HepG2 (cell line): ENCODE results near the gene SPATA21. TPM values are rescaled to one million over a fixed set of nuclear protein-coding genes. Genes with fewer than 3 reads are reported as not detected.

Experiments used
- ATAC-seq: fragments of 200-7000 bp; cut with Tn5 transposase; 3 replicates; pipeline ENCODE4 v1.9.1; 2020; ENCODE audit warnings: mild to moderate bottlenecking, moderate library complexity
- BruUV-seq: library from RNA; stranded (reverse); fragments of 400-500 nt; replicated peaks from 2 replicates; lab custom pipeline; 2021; lab: Mats Ljungman, UMichigan
- CTCF ChIA-PET: fragments of 300-600 bp; formaldehyde crosslinking; extraction: SDS; loops from one replicate; lab custom pipeline; 2021; ENCODE audit warnings: low total read pairs, inconsistent platforms, low intra/inter-chr PET ratio; lab: Yijun Ruan, JAX
- POLR2A ChIA-PET: fragments of 350-600 bp; sonication (Branson Sonifier 250); formaldehyde crosslinking; loops from one replicate; lab custom pipeline; 2020; ENCODE audit warnings: antibody characterized with exemption, inconsistent platforms; lab: Yijun Ruan, JAX
- DNase-seq: peaks from one replicate; pipeline ENCODE4 v3.0.0-alpha.2; 2015; ENCODE audit warnings: low spot score
- FAIRE-seq: peaks from 3 replicates; lab custom pipeline; 2011; peaks lifted over from hg19 to GRCh38; lab: Jason Lieb, UNC
- H2AFZ ChIP-seq: one replicate; pipeline ENCODE4 v1.6.1; 2011; ENCODE audit warnings: low read length, inconsistent platforms
- H3K27ac ChIP-seq: fragments of 300-600 bp; 3 replicates; pipeline ENCODE4 v1.8.0; 2011; ENCODE audit warnings: mixed run types, mild to moderate bottlenecking, mixed read lengths, low read length, inconsistent platforms; ENCODE audit not compliant: insufficient read depth; ENCODE audit errors: extremely low read length
- H3K27me3 ChIP-seq, 2 experiments: fragments of 200-600 bp in 1 of 2; 2 replicates in 1 of 2; 3 replicates in 1 of 2; pipeline versions ENCODE4 v1.6.0 to v1.8.0; 2011; ENCODE audit warnings: low read length in 2 of 2, mild to moderate bottlenecking in 2 of 2, moderate library complexity in 2 of 2, inconsistent platforms in 1 of 2; ENCODE audit not compliant: insufficient read depth in 2 of 2, control insufficient read depth in 1 of 2
- H3K36me3 ChIP-seq, 2 experiments: fragments of 200-600 bp in 1 of 2; replicated peaks in 1 of 2; 2 replicates in 1 of 2; 3 replicates in 1 of 2; pipeline versions ENCODE4 v1.5.1 to v1.8.0; 2011; ENCODE audit warnings: low read length in 2 of 2, inconsistent platforms in 1 of 2; ENCODE audit not compliant: insufficient read depth in 2 of 2, control insufficient read depth in 1 of 2
- H3K4me1 ChIP-seq: 2 replicates; pipeline ENCODE4 v1.5.1; 2012; ENCODE audit warnings: low read length, inconsistent platforms; ENCODE audit not compliant: insufficient read depth
- H3K4me2 ChIP-seq: 2 replicates; pipeline ENCODE4 v1.6.0; 2011; ENCODE audit warnings: low read depth, low read length, inconsistent platforms
- H3K4me3 ChIP-seq, 3 experiments: fragments of 200-600 bp in 1 of 3; sonication (generic), shearing (Covaris generic) in 1 of 3; replicated peaks in 1 of 3; 2 replicates each; pipeline ENCODE4 v1.5.1; 2011 to 2016; ENCODE audit warnings: low read length in 3 of 3, inconsistent platforms in 2 of 3, low read depth in 2 of 3, mild to moderate bottlenecking in 2 of 3, control low read depth in 1 of 3, mixed read lengths in 1 of 3; ENCODE audit not compliant: insufficient read depth in 1 of 3
- H3K79me2 ChIP-seq: one replicate; pipeline ENCODE4 v1.6.1; 2011; ENCODE audit warnings: low read length, inconsistent platforms; ENCODE audit not compliant: insufficient read depth
- H3K9ac ChIP-seq: 2 replicates; pipeline ENCODE4 v1.6.0; 2011; ENCODE audit warnings: mild to moderate bottlenecking, low read depth, low read length, inconsistent platforms; ENCODE audit not compliant: insufficient read depth
- H3K9me3 ChIP-seq: 2 replicates; pipeline ENCODE4 v1.5.1; 2012; ENCODE audit warnings: mild to moderate bottlenecking, low read length
- H4K20me1 ChIP-seq: 2 replicates; pipeline ENCODE4 v1.6.0; 2011; ENCODE audit warnings: inconsistent platforms, mild to moderate bottlenecking, low read length, moderate library complexity; ENCODE audit not compliant: insufficient read depth
- AGO2 ChIP-seq: fragments of 200-400 bp; formaldehyde crosslinking; optimal IDR thresholded peaks from 2 replicates; pipeline ENCODE3; 2017; ENCODE audit warnings: mild to moderate bottlenecking, low read depth, low read length, moderate library complexity
- AKAP8 ChIP-seq: sonication (generic); formaldehyde crosslinking; IDR thresholded peaks from 2 replicates; pipeline ENCODE4 v1.5.1; 2020; ENCODE audit warnings: mild to moderate bottlenecking, missing genetic modification reagents
- HNF4A ChIP-seq: sonication (generic); formaldehyde crosslinking; IDR thresholded peaks from 2 replicates; pipeline ENCODE4 v1.4.0; 2020; ENCODE audit warnings: missing genetic modification reagents
- HNF4G ChIP-seq, 2 experiments: sonication (generic) in 1 of 2; formaldehyde crosslinking in 1 of 2; IDR thresholded peaks; 2 replicates each; pipeline versions ENCODE4 v1.4.0 to v1.6.1; 2011 to 2020; ENCODE audit warnings: borderline replicate concordance in 2 of 2, low read depth in 2 of 2, mild to moderate bottlenecking in 2 of 2, low read length in 1 of 2, missing genetic modification reagents in 1 of 2, moderate library complexity in 1 of 2
- HNRNPH1 ChIP-seq: fragments of 200-400 bp; formaldehyde crosslinking; optimal IDR thresholded peaks from 2 replicates; pipeline ENCODE3; 2017; ENCODE audit warnings: mild to moderate bottlenecking, low read depth, low read length
- MAFK ChIP-seq, 2 experiments: IDR thresholded peaks in 1 of 2; conservative IDR thresholded peaks in 1 of 2; 2 replicates each; pipeline ENCODE4 v1.6.1; 2011; ENCODE audit warnings: improper control_type of control experiment in 2 of 2, low read length in 2 of 2
- NR2C2 ChIP-seq: sonication (generic); formaldehyde crosslinking; IDR thresholded peaks from 2 replicates; pipeline ENCODE4 v1.4.0; 2020; ENCODE audit warnings: missing genetic modification reagents, mild to moderate bottlenecking, moderate library complexity, borderline replicate concordance
- POLR2A ChIP-seq, 2 experiments: IDR thresholded peaks; 2 replicates each; pipeline ENCODE4 v1.6.1; 2011; ENCODE audit warnings: low read depth in 2 of 2, low read length in 2 of 2, mild to moderate bottlenecking in 1 of 2, moderate library complexity in 1 of 2; ENCODE audit not compliant: insufficient read depth in 1 of 2
- RBM22 ChIP-seq: fragments of 200-400 bp; formaldehyde crosslinking; optimal IDR thresholded peaks from 2 replicates; pipeline ENCODE3; 2017; ENCODE audit warnings: mild to moderate bottlenecking, low read length, moderate library complexity
- SNAI1 ChIP-seq: sonication (generic); formaldehyde crosslinking; IDR thresholded peaks from 2 replicates; pipeline ENCODE4 v1.5.0; 2020; ENCODE audit warnings: mild to moderate bottlenecking, missing genetic modification reagents, borderline replicate concordance
- TP53 ChIP-seq: sonication (generic); formaldehyde crosslinking; conservative IDR thresholded peaks from 2 replicates; pipeline ENCODE4 v1.4.0; 2020; ENCODE audit warnings: missing genetic modification reagents
- YEATS2 ChIP-seq: sonication (generic); formaldehyde crosslinking; IDR thresholded peaks from 2 replicates; pipeline ENCODE4 v1.4.0; 2020; ENCODE audit warnings: missing genetic modification reagents, borderline replicate concordance
- ZBTB33 ChIP-seq: sonication (generic); formaldehyde crosslinking; IDR thresholded peaks from 2 replicates; pipeline ENCODE4 v1.4.0; 2020; ENCODE audit warnings: missing genetic modification reagents
- ZBTB38 ChIP-seq: sonication (generic); formaldehyde crosslinking; IDR thresholded peaks from 2 replicates; pipeline ENCODE4 v1.5.1; 2020; ENCODE audit warnings: mild to moderate bottlenecking, missing genetic modification reagents
- ZNF326 ChIP-seq: sonication (generic); formaldehyde crosslinking; IDR thresholded peaks from 2 replicates; pipeline ENCODE4 v1.4.0; 2020; ENCODE audit warnings: missing genetic modification reagents, borderline replicate concordance
- ZNF510 ChIP-seq: sonication (generic); formaldehyde crosslinking; IDR thresholded peaks from 2 replicates; pipeline ENCODE4 v1.4.0; 2020; ENCODE audit warnings: low read depth, mild to moderate bottlenecking, missing genetic modification reagents
- WGBS: methylation state at CpG from one replicate; pipeline ENCODE4 v1.1.6; 2017; ENCODE audit warnings: low lambda C conversion rate; 5-methylcytosine and 5-hydroxymethylcytosine counted together
- in situ Hi-C: cut with HindIII; loops from 2 replicates; pipeline ENCODE4 v1.10.0; 2017; ENCODE audit warnings: low pct_unique_long_range_greater_than_20kb; ENCODE audit not compliant: extremely low pct_ligation_motif_present
- intact Hi-C: fragments of 100-400 bp; cut with micrococcal nuclease; formaldehyde crosslinking; loops from one replicate; pipeline ENCODE4 v1.10.0; 2022; ENCODE audit not compliant: unreplicated experiment
- polyA plus RNA-seq, 8 experiments: library from polyadenylated mRNA; depleted of rRNA in 3 of 8; stranded (reverse) in 7 of 8; unstranded in 1 of 8; fragments of >200 nt; fragmentation: Illumina TruSeq in 4 of 8; extraction: Trizol in 4 of 8; gene quantifications; 2 replicates each; pipeline versions ENCODE4 v1.2.1 to v1.2.3, GENCODE V29; 2011 to 2016; ENCODE audit warnings: low read depth in 4 of 8, missing spikeins in 1 of 8, mixed read lengths in 1 of 8; ENCODE audit not compliant: insufficient read depth in 1 of 8
- total RNA-seq, 5 experiments: library from RNA; depleted of rRNA; stranded (reverse); fragments of >200 nt; fragmentation: Illumina TruSeq; extraction: Trizol; gene quantifications; 2 replicates each; pipeline ENCODE4 v1.2.3, GENCODE V29; 2016; ENCODE audit warnings: low read depth in 1 of 5

Gene SPATA21
- total and polyA plus RNA-seq, 2 of the 13 experiments (the other 11 are each of a cell fraction or from before 2014, with no cell fraction given), result 0.80 to 1.4 TPM

DNA sequence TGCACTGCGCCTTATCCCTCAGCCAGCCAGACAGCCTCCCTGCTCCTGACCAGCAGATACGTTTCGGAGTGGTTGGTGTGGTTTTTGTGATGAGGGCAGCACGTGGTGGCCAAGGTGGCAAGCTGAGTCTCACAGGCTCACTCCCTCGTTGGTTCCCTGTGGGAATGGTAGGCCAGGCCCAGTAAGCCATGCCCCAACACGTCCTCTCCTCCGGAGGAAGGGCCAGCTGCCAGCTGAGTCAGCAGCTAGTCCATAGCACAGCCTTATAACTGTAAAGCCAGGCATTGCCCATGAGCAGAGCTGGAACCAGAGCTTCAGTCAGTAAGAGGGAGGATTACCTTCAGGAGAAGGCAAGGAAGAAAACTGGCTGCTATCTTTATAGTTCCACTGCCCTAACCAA is 40.6 kb downstream of the SPATA21 start:
- intact Hi-C loops (no loop called here), in situ Hi-C loops (no loop called here)
- Histone ChIP-seq H4K20me1 (peaks cover 19% of the 10 kb centered on the region), H3K36me3 (peaks cover 28 to 45% of the 10 kb centered on the region in 2 experiments; a peak in 4 of 5 replicates), H2AFZ (no peak overlapping the region), H3K27me3 (no peaks in the 10 kb centered on the region), H3K4me2 (no peak overlapping the region), H3K4me3 (no peak overlapping the region), H3K4me1 (no peaks in the 10 kb centered on the region), H3K9me3 (no peaks in the 10 kb centered on the region), H3K9ac (no peak overlapping the region), H3K27ac (no peak overlapping the region), H3K79me2 (peaks cover 21% of the 10 kb centered on the region)
- FAIRE-seq, result no peak
- DNase-seq, result no peak
- POLR2A ChIA-PET, result no interaction called here
- 98% methylated on average over 6 of the region's 7 CpGs for WGBS
- no TSS peak for BruUV-seq
- ATAC-seq, result no peak
- TF ChIP-seq ZNF510 (no peak), ZNF326 (no peak), TP53 (CRISPR knock-in tag) (no peak), AGO2 (peak; percentile 21), POLR2A (IDR thresholded peaks at IDR 0.05; ENCODE audit: insufficient read depth in 1 of 2, low read depth in 2 of 2, low read length in 2 of 2) (0 out of 4 replicates have a peak, but pooled peaks of 1 of the 2 experiments have one; percentile 17), RBM22 (peak; percentile 67), MAFK (conservative IDR thresholded peaks at IDR 0.05 in 1 of 2, IDR thresholded peaks at IDR 0.05 in 1 of 2; ENCODE audit: low read length in 2 of 2) (peak in 1 of 2 experiments; percentile 20; a peak in 1 of 4 replicates), SNAI1 (CRISPR knock-in tag) (no peak)
- CTCF ChIA-PET, result no interaction called here

- Histone ChIP-seq H3K4me1 (0 out of 2 replicates have a peak, but pooled peaks cover 9% of the 10 kb centered on the region), H3K4me2 (no peak overlapping the region), H2AFZ (no peak overlapping the region), H3K27me3 (no peaks in the 10 kb centered on the region), H3K4me3 (no peak overlapping the region), H4K20me1 (peaks cover 34% of the 10 kb centered on the region), H3K79me2 (peaks cover 37% of the 10 kb centered on the region), H3K27ac (no peak overlapping the region), H3K9ac (no peak overlapping the region), H3K36me3 (peaks cover 28 to 45% of the 10 kb centered on the region in 2 experiments; a peak in 4 of 5 replicates), H3K9me3 (no peaks in the 10 kb centered on the region)
- WGBS, result 83% methylated on average over 13 of the region's 13 CpGs
- ChIA-PET CTCF (no interaction called here), POLR2A (no interaction called here)
- no peak for FAIRE-seq
- DNase-seq, result no peak
- BruUV-seq, result no TSS peak
- no peak for ATAC-seq
- in situ Hi-C loops (no loop called here), intact Hi-C loops (no loop called here)
- TF ChIP-seq HNF4A (CRISPR knock-in tag) (peak; percentile 36; the same call in 1 of the 2 replicates), YEATS2 (CRISPR knock-in tag) (no peak), ZBTB33 (CRISPR knock-in tag) (peak; percentile 78), ZBTB38 (peak; percentile 30; the same call in 1 of the 2 replicates), AKAP8 (CRISPR knock-in tag) (peak; percentile 51; the same call in 1 of the 2 replicates), HNF4G (IDR thresholded peaks at IDR 0.05; ENCODE audit: borderline replicate concordance, low read depth, low read length) (0 out of 2 replicates have a peak, but pooled peaks have one; percentile 20), HNF4G (CRISPR knock-in tag; IDR thresholded peaks at IDR 0.05; ENCODE audit: borderline replicate concordance, low read depth) (no peak), HNRNPH1 (no peak), NR2C2 (CRISPR knock-in tag) (peak; percentile 87)
Measured at GRCh38 chr1:16394977-16395376, 42.2 kb downstream of the SPATA21 start.
